ENCODE measurements around the gene SCGB1C2. TPM values are rescaled to one million over a fixed set of nuclear protein-coding genes. Genes with fewer than 3 reads are reported as not detected.

SCGB1C2 gene
- total RNA-seq, 1 experiment from 2014 or later, result not detected

DNA sequence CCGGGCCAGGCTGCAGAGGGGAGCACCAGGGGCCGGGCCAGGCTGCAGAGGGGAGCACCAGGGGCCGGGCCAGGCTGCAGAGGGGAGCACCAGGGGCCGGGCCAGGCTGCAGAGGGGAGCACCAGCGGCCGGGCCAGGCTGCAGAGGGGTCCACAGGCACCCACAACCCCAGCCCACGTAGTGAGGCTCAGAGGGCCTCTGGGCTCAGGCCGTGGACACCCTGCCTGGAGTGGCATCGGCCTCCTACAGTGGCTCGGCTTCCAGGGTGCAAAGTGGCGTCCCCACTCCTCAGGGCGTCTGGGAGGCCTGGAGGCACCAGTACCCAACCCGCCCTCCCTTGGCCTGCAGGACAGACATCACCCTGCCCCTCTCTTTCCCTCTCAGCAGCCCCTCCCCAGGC lies 34.5 kb downstream of the SCGB1C2 start:
- DNase-seq (ENCODE audit: low spot score), result no peak

DNA sequence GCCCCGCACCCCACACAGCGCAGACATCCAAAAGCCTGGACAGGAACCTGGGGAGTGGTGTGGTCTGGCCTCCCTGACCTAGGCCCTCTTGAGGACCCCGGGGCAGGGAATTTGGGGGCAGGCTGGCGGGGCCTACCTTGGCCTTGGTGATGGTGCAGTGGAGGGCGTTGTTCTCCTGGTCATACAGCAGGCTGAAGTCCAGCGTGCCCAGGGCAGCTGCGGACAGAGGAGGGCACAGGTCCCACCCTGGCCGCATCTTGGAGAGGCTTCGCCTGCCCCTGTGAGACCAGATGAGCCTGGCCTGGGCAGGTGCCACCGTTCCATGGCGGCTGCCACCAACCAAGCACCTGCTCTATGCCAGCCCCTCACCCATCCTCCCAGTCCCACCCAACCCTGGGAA lies 35.0 kb downstream of the SCGB1C2 start:
- no peak for DNase-seq (ENCODE audit: low spot score)

- DNase-seq (ENCODE audit: low spot score), result no peak
Observed at GRCh38 chr17:173166-173911, 36.0 kb downstream of the SCGB1C2 start.

DNA sequence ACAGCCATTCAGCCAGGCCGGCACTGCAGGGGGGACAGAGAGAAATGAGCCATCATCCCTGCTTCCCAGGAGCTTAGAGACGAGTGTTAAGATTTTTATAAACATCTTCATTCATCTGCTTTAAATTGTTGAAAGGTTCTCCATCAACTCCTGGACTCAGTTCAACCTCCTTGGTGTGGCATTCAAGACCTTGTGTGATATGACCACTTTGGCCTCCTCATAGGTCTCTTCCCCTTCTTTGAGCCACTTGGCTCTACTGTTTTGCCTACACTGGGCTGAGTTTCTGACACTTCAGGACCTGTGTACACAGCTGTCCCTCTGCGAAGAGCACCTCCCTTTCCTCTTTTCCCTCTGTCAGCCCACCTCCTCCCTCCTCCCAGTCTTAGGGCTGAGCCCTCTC lies 39.8 kb downstream of the SCGB1C2 start:
- DNase-seq (ENCODE audit: low spot score), result no peak

DNA sequence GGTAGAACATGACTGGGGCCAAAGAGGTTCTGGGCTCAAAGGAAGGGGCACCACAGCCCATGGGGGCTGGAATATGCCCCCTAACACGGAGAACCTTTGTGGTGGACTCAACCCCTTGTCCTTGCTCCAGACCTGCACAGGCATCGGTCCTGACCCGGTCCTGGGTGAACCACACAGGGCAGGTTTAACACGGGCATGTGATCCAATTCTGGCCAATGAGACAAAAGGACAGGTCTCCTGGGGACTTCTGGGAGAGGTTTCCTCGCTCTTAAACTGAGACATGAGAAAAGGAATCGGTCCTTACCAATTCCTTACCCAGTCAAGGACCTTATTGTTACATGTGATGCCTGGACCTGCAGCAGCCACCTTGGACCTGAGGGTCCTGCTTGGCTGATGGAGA lies 40.4 kb downstream of the SCGB1C2 start:
- no peak for DNase-seq (ENCODE audit: low spot score)

DNA sequence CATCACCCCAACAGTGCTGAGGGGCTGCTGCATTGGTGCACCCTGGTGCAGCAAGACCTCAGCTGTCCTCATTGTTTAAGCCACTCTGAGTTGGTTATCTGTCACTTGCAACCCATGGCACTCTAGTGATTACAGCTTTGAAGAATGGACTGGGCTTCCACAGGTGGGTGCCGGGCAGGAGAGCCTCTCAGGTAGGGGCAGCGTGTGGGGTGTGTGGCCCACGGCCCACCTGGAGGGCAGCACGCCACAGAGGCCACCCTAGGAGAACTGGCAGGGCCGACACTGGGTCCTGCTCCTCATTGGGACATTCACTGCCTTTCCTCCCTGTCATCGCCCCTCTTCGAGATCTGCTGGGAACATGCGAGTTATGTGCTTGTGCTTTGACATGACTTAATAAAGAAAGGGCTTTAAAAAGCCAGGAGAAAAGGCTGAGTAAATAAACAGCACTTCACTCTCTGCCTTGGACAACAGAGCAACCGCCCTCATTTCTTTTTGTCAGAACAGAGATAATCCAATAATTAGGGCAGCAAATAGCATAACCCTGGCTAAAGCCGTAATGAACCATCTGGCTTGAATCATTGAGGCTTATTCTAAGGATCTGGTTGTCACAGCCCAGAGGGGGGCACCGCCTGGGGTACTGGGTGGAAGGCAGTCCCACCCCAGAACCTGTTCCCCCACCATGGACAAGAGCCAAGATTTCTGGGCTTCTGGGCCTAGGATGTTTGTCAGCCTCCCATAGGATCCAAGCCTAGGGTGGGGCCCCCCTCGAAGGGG lies 41.1 kb downstream of the SCGB1C2 start:
- DNase-seq (ENCODE audit: low spot score), result no peak

GRCh38 chr17:179066-179432 lies 41.7 kb downstream of the SCGB1C2 start:
- DNase-seq (ENCODE audit: low spot score), result no peak

DNA sequence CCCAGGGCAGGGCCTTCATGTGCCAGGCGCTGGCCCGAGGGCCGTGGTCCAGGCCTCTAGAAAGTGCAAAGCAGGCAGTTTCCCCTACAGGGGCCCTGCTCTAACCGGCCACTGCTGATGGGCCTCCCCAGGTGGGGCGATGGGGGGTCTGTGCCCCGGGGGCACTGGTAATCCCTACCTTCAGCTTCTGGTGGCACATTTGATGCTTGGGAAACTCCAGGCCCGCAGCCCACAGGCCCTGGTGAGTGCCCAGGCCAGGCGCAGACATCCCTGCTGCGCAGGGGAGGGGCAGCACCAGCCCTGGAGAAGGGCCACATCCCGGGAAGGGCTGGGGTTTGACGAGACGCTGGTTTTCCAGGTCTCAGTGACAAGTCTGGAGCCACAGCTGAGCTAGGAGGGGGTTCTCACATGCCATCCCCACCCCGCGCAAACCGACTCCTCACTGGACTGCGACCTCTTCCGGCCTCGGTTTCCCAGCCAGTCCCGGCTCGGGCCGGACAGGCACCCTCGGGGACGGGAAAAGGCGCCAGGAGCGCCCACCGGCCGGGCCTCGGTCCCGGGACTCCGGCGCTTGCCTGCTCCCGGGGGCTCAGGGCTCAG lies 42.5 kb downstream of the SCGB1C2 start:
- DNase-seq (ENCODE audit: low spot score), result no peak

- DNase-seq (ENCODE audit: low spot score), result no peak
Observed at GRCh38 chr17:180381-181244, 43.2 kb downstream of the SCGB1C2 start.

DNA sequence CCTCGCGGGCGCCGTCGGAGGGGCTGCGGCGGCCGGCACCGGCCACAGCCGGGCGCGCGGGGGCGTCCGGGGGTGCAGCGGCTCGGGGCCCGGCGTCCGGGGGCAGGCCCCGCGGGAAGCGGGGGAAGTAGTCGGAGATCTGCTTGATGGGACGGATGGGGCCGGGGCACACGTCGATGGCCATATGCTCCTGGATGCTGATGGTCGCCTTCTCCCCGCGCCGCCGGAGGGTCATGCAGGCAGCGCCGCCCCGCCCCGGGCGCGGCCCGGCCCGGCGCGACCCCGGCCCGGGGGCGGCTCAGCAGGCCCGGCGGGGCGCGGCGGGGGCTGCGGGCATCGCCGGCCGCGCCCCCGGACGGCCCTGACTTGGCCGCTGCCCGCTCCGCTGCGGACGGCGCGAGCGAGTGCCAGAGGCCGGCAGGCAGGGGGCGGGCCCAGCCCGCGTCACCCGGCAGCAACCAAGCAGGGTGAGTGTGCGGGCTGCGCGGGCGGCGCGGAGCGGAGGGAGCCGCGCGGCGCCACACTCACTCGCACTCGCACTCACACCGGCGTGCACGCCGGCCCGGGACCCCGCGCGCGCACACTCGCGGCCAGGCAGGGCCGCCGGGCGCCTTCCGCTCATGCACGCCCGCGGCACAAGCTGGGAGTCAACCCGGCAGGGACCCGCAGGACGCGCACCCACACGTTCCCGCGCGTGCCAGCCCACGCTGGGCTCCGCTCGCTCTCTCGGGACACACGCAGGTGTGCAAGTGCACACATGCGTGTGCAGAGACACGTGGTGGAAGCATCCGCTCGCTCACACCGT lies 44.1 kb downstream of the SCGB1C2 start, which contains the start of gene DOC2B:
DOC2B (minus strand) TSS at position 406 of the 805 bp plus-strand sequence; CDS start at position 235, 171 bp downstream.
- no peak for DNase-seq (ENCODE audit: low spot score)

GRCh38 chr17:182050-182751 lies 44.8 kb downstream of the SCGB1C2 start:
- DNase-seq (ENCODE audit: low spot score), result no peak

- DNase-seq (ENCODE audit: low spot score), result no peak
Observed at GRCh38 chr17:183021-183420, 45.7 kb downstream of the SCGB1C2 start.

DNA sequence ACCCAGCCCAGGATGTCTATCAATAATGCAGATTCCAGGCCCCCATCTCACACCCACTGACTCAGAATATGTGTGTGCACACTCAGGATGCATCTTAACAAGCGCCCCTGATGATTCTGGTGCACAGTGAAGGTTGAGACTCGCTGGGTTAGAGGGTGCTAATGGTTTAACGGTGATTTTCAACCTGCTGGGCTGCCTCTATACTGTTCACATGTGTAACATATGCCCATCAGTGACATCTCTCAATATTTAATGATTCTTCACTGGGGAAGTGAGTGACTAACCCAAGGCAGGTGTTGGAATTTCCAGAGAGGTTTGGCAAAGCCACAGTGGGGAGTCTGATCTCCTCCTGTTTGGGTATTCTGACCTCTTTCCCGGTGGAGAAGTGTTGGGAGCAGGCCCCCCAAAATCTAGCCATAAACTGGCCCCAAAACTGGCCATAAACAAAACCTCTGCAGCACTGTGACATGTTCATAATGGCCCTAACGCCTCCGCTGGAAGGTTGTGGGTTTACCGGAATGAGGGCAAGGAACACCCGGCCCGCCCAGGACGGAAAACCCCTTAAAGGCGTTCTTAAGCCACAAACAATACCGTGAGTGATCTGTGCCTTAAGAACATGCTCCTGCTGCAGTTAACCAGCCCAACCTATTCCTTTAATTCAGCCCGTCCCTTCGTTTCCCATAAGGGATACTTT lies 48.2 kb downstream of the SCGB1C2 start:
- DNase-seq (ENCODE audit: low spot score), result no peak

DNA sequence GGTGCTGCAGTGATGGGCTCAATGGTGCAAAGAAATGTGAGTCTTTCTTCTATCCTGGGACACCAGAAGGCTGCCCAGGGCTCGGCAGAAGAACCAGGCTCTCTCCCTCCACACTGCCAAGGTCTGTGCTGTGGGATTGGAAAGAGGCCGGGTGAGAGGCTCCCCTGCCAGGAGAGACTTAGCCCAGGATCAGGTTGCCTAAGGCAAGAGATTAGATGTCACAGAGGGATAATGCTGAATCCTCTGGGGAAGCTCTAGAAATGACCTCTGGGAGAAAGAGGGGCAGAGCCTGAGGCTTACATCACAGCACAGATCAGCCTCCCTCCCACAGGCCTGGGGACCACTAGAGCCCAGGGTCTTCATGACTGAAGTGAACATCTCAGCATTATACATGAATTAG lies 49.8 kb downstream of the SCGB1C2 start:
- DNase-seq (ENCODE audit: low spot score), result no peak

Other genes with a start within 250 kb of the SCGB1C2 start
- not detected in 2 replicates for gene DOC2B, start 44.1 kb downstream of the SCGB1C2 start, total RNA-seq (2014; rRNA removed; shearing (Covaris generic))
- gene RPH3AL, start 215.2 kb downstream of the SCGB1C2 start, total RNA-seq (2014; rRNA removed; shearing (Covaris generic)), result 6.0 and 9.6 TPM in 2 replicates

Measured in H4 (cell line).